ENCODE results near the gene NEK2.

DNA sequence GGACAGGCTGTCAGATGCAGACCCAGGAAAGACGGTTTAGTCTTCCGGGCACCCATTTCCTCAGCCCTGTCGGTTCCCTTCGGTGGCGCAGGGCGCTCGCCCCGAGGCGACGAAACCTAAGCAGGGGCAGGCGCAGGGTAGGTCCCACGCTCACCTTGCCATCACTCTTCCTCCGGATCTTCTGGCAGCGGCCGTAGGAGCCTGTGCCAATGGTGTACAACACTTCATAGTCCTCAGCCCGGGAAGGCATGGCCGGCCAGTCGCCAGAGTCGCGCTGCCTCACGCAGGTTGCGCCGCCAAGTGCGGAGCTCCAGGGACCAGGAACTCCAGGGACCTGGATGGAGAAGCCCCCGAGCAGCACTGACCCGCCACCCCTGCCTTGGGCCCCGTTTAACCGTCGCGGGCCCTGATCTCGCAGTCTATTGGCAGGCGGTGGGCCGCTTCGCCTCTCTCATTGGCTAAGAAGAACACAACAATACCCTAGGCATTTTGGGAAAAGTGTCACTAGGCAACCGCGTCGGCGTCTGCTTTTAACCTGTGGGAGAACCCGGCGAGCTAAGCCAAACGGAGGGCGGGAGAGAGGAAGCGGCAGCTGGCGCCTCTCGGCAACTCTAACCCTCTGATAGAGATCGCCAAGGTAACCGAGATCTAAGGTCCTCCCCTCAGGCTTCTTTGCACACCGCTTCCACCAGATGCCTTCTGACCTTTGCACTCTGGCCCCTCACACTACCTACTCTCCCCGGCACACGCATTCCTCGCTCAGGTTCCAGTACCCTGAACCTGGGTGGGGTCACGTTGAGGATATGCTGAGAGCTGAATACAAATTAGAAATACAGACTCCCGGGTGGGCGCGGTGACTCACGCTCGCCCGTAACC is at the start of gene NEK2:
- peak in 2 of 3 donors; percentile 8 to 43 for TF ChIP-seq POLR2AphosphoS5 (IDR thresholded peaks at IDR 0.05)
- TF ChIP-seq, protein P1, sequence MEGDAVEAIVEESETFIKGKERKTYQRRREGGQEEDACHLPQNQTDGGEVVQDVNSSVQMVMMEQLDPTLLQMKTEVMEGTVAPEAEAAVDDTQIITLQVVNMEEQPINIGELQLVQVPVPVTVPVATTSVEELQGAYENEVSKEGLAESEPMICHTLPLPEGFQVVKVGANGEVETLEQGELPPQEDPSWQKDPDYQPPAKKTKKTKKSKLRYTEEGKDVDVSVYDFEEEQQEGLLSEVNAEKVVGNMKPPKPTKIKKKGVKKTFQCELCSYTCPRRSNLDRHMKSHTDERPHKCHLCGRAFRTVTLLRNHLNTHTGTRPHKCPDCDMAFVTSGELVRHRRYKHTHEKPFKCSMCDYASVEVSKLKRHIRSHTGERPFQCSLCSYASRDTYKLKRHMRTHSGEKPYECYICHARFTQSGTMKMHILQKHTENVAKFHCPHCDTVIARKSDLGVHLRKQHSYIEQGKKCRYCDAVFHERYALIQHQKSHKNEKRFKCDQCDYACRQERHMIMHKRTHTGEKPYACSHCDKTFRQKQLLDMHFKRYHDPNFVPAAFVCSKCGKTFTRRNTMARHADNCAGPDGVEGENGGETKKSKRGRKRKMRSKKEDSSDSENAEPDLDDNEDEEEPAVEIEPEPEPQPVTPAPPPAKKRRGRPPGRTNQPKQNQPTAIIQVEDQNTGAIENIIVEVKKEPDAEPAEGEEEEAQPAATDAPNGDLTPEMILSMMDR (IDR thresholded peaks at IDR 0.05): no peak

All from breast epithelium (tissue), 3 donors.